C4-2B (cell line): ENCODE data around the gene EIF4E2.

ENCODE experiments used
- CTCF ChIP-seq: fragments of 450-650 bp; conservative IDR thresholded peaks from 2 replicates; pipeline ENCODE4 v1.5.1; 2017; ENCODE audit warnings: mild to moderate bottlenecking
- ZFX ChIP-seq: fragments of 450-650 bp; IDR thresholded peaks from 2 replicates; pipeline ENCODE4 v1.6.1; 2017

GRCh38 chr2:232604535-232604934 is 54.0 kb downstream of the EIF4E2 start:
- TF ChIP-seq CTCF, result no peak
- no peak for TF ChIP-seq ZFX
